ENCODE measurements around the gene PADI4. TPM values are rescaled to one million over a fixed set of nuclear protein-coding genes. Genes with fewer than 3 reads are reported as not detected.

The PADI4 gene
- total RNA-seq, 1 experiment from 2014 or later = 7.7 TPM

- Histone ChIP-seq H3K9me2 (ENCODE audit: insufficient read depth) (no peaks in the 10 kb centered on the region), H3K4me2 (no peak overlapping the region), H3K79me2 (ENCODE audit: low read depth) (no peaks in the 10 kb centered on the region), H3K4me3 (no peak overlapping the region), H3K9me3 (ENCODE audit: insufficient read depth, low read depth) (no peaks in the 10 kb centered on the region), H2AFZ (no peak overlapping the region), H3K27me3 (ENCODE audit: insufficient read depth, low read depth) (no peaks in the 10 kb centered on the region), H3K36me3 (ENCODE audit: low read depth) (no peaks in the 10 kb centered on the region), H4K20me1 (ENCODE audit: insufficient read depth) (no peaks in the 10 kb centered on the region), H3K27ac (no peak overlapping the region), H3F3A (ENCODE audit: insufficient read depth, low read depth) (0 out of 2 replicates have a peak, but pooled peaks cover 3% of the 10 kb centered on the region), H3K4me1 (replicated peaks; ENCODE audit: insufficient read depth) (no peaks in the 10 kb centered on the region)
- ChIA-PET CTCF (interaction anchor here (0.9 kb wide), 1 partner anchor 14 kb away, joined by 4 read pairs; no protein-coding TSS in a partner anchor), POLR2A (ENCODE audit: unreplicated experiment) (no interaction called here)
- no peak for TF ChIP-seq EZH2 (IDR thresholded peaks at IDR 0.05; ENCODE audit: low read depth)
- TF ChIP-seq, protein P1, sequence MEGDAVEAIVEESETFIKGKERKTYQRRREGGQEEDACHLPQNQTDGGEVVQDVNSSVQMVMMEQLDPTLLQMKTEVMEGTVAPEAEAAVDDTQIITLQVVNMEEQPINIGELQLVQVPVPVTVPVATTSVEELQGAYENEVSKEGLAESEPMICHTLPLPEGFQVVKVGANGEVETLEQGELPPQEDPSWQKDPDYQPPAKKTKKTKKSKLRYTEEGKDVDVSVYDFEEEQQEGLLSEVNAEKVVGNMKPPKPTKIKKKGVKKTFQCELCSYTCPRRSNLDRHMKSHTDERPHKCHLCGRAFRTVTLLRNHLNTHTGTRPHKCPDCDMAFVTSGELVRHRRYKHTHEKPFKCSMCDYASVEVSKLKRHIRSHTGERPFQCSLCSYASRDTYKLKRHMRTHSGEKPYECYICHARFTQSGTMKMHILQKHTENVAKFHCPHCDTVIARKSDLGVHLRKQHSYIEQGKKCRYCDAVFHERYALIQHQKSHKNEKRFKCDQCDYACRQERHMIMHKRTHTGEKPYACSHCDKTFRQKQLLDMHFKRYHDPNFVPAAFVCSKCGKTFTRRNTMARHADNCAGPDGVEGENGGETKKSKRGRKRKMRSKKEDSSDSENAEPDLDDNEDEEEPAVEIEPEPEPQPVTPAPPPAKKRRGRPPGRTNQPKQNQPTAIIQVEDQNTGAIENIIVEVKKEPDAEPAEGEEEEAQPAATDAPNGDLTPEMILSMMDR (conservative IDR thresholded peaks at IDR 0.05) = no peak
- BruUV-seq (replicated peaks) = no TSS peak
- intact Hi-C loops (cut with micrococcal nuclease; ENCODE audit: unreplicated experiment) = no loop called here
- DNase-seq = no peak
Observed at GRCh38 chr1:17260264-17260663, 47.7 kb upstream of the PADI4 start.

DNA sequence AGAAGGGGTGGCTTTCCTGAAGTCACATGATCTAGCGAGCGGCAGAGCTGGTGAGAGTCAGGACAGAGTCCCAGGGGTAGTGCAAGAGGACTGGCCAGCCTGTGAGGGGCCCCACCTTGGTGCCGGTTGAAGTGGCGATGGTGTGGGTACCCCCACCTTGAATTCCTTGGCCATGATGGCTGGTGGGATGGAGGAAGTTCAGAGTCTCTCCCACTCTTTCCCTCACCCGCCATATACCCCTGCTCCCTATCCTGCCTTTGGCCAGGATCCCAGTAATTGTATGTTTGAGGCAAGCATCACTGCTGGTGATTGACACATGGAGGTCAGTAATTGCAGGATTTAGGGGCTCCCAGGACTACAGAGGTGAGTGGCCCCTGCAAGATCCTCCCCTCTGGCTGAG, 47.3 kb upstream of the PADI4 start:
- Histone ChIP-seq H3K9me3 (ENCODE audit: insufficient read depth, low read depth) (no peaks in the 10 kb centered on the region), H3K4me2 (no peak overlapping the region), H3K27ac (no peak overlapping the region), H3K36me3 (ENCODE audit: low read depth) (no peaks in the 10 kb centered on the region), H3K4me1 (replicated peaks; ENCODE audit: insufficient read depth) (no peaks in the 10 kb centered on the region), H3K79me2 (ENCODE audit: low read depth) (no peaks in the 10 kb centered on the region), H3F3A (ENCODE audit: insufficient read depth, low read depth) (0 out of 2 replicates have a peak, but pooled peaks cover 3% of the 10 kb centered on the region), H4K20me1 (ENCODE audit: insufficient read depth) (no peaks in the 10 kb centered on the region), H2AFZ (no peak overlapping the region), H3K4me3 (no peak overlapping the region), H3K9me2 (ENCODE audit: insufficient read depth) (no peaks in the 10 kb centered on the region), H3K27me3 (ENCODE audit: insufficient read depth, low read depth) (no peaks in the 10 kb centered on the region)
- BruUV-seq (replicated peaks) = no TSS peak
- intact Hi-C loops (cut with micrococcal nuclease; ENCODE audit: unreplicated experiment) = no loop called here
- DNase-seq = no peak
- TF ChIP-seq, protein P1 (conservative IDR thresholded peaks at IDR 0.05) = no peak
- no peak for TF ChIP-seq EZH2 (IDR thresholded peaks at IDR 0.05; ENCODE audit: low read depth)
- ChIA-PET POLR2A (ENCODE audit: unreplicated experiment) (no interaction called here), CTCF (no interaction called here)

GRCh38 chr1:17263936-17264335, 44.1 kb upstream of the PADI4 start:
- TF ChIP-seq, protein P1 (conservative IDR thresholded peaks at IDR 0.05) = no peak
- TF ChIP-seq EZH2 (IDR thresholded peaks at IDR 0.05; ENCODE audit: low read depth) = no peak
- Histone ChIP-seq H3K27ac (no peak overlapping the region), H4K20me1 (ENCODE audit: insufficient read depth) (no peaks in the 10 kb centered on the region), H3K4me3 (no peak overlapping the region), H3K9me3 (ENCODE audit: insufficient read depth, low read depth) (no peaks in the 10 kb centered on the region), H3K36me3 (ENCODE audit: low read depth) (no peaks in the 10 kb centered on the region), H3F3A (ENCODE audit: insufficient read depth, low read depth) (no peaks in the 10 kb centered on the region), H2AFZ (no peak overlapping the region), H3K27me3 (ENCODE audit: insufficient read depth, low read depth) (no peaks in the 10 kb centered on the region), H3K79me2 (ENCODE audit: low read depth) (no peaks in the 10 kb centered on the region), H3K9me2 (ENCODE audit: insufficient read depth) (no peaks in the 10 kb centered on the region), H3K4me2 (no peak overlapping the region), H3K4me1 (replicated peaks; ENCODE audit: insufficient read depth) (no peaks in the 10 kb centered on the region)
- no TSS peak for BruUV-seq (replicated peaks)
- no peak for DNase-seq
- ChIA-PET POLR2A (ENCODE audit: unreplicated experiment) (no interaction called here), CTCF (no interaction called here)
- intact Hi-C loops (cut with micrococcal nuclease; ENCODE audit: unreplicated experiment) = no loop called here
